Endothelial cell of umbilical vein (primary cell): Measurements from ENCODE around the gene MAPKAPK2. TPM values are rescaled to one million over a fixed set of nuclear protein-coding genes. Genes with fewer than 3 reads are reported as not detected.
"Not testable (repeated sequence)": the region's sequence is repeated elsewhere in the genome, so short reads cannot be mapped to it uniquely, and the experiment has no call there.

Source experiments
- BruUV-seq: library from RNA; stranded (reverse); fragments of 400-500 nt; replicated peaks from 2 replicates; lab custom pipeline; 2021; lab: Mats Ljungman, UMichigan
- CTCF ChIA-PET: fragments of 300-600, 350-600 bp; sonication (Branson Sonifier 250); formaldehyde crosslinking; loops from one replicate; lab custom pipeline; 2021; ENCODE audit warnings: antibody characterized with exemption, inconsistent platforms; lab: Charles Lee
- POLR2A ChIA-PET: fragments of 300-600, 350-600 bp; sonication (Branson Sonifier 250); formaldehyde crosslinking; loops from one replicate; lab custom pipeline; 2021; ENCODE audit warnings: antibody characterized with exemption, inconsistent platforms; lab: Charles Lee
- DNase-seq: peaks from one replicate; pipeline ENCODE4 v3.0.0-alpha.2; 2011; ENCODE audit warnings: low read depth, low spot score
- FAIRE-seq: peaks from 2 replicates; lab custom pipeline; 2011; peaks lifted over from hg19 to GRCh38; lab: Jason Lieb, UNC
- H2AFZ ChIP-seq: 2 replicates; pipeline ENCODE4 v1.6.0; 2012; ENCODE audit warnings: low read depth, low read length, control low read depth, inconsistent platforms
- H3K27ac ChIP-seq: 2 replicates; pipeline ENCODE4 v1.5.1; 2011; ENCODE audit warnings: low read depth, mild to moderate bottlenecking, control low read depth, low read length, moderate library complexity; ENCODE audit not compliant: insufficient read depth
- H3K27me3 ChIP-seq, 2 experiments: 2 replicates each; pipeline versions ENCODE4 v1.6.0 to v1.6.1; 2011; ENCODE audit warnings: low read length in 2 of 2, mixed read lengths in 1 of 2; ENCODE audit not compliant: control insufficient read depth in 2 of 2, insufficient read depth in 2 of 2
- H3K36me3 ChIP-seq, 2 experiments: 2 replicates in 1 of 2; 3 replicates in 1 of 2; pipeline ENCODE4 v1.5.1; 2011; ENCODE audit warnings: low read length in 2 of 2, mild to moderate bottlenecking in 1 of 2, moderate library complexity in 1 of 2; ENCODE audit not compliant: control insufficient read depth in 2 of 2, insufficient read depth in 2 of 2; ENCODE audit errors: extremely low read depth in 1 of 2
- H3K4me1 ChIP-seq: 3 replicates; pipeline ENCODE4 v1.5.1; 2011; ENCODE audit warnings: mild to moderate bottlenecking, low read length; ENCODE audit not compliant: control insufficient read depth, insufficient read depth; ENCODE audit errors: extremely low read depth
- H3K4me2 ChIP-seq: 2 replicates; pipeline ENCODE4 v1.6.1; 2011; ENCODE audit warnings: low read length, control low read depth, mixed read lengths; ENCODE audit not compliant: insufficient read depth
- H3K4me3 ChIP-seq, 3 experiments: fragments of 200-600 bp in 1 of 3; sonication (generic), shearing (Covaris generic) in 1 of 3; replicated peaks in 1 of 3; 2 replicates each; pipeline ENCODE4 v1.5.1; 2011 to 2016; ENCODE audit warnings: control low read depth in 3 of 3, low read length in 3 of 3, mild to moderate bottlenecking in 2 of 3, inconsistent platforms in 1 of 3, low read depth in 1 of 3, moderate library complexity in 1 of 3; ENCODE audit not compliant: insufficient read depth in 1 of 3
- H3K79me2 ChIP-seq: 2 replicates; pipeline ENCODE4 v1.6.0; 2012; ENCODE audit warnings: low read length, inconsistent platforms; ENCODE audit not compliant: control insufficient read depth, insufficient read depth
- H3K9ac ChIP-seq: replicated peaks from 2 replicates; pipeline ENCODE3; 2011; ENCODE audit warnings: low read length, control low read depth; ENCODE audit not compliant: insufficient read depth; ENCODE audit errors: extremely low read depth
- H3K9me1 ChIP-seq: replicated peaks from 3 replicates; pipeline ENCODE4 v1.6.0; 2011; ENCODE audit warnings: mild to moderate bottlenecking, low read length; ENCODE audit not compliant: control insufficient read depth, insufficient read depth; ENCODE audit errors: extremely low read depth
- H3K9me3 ChIP-seq: replicated peaks from 2 replicates; pipeline ENCODE4 v1.5.1; 2012; ENCODE audit warnings: low read length, inconsistent platforms; ENCODE audit not compliant: control insufficient read depth, insufficient read depth
- H4K20me1 ChIP-seq: replicated peaks from 2 replicates; pipeline ENCODE3; 2011; ENCODE audit warnings: mild to moderate bottlenecking, low read length; ENCODE audit not compliant: control insufficient read depth, insufficient read depth; ENCODE audit errors: extremely low read depth
- EZH2 ChIP-seq: IDR thresholded peaks from 2 replicates; pipeline ENCODE4 v1.6.1; 2012; ENCODE audit warnings: borderline replicate concordance, low read depth, mild to moderate bottlenecking, moderate library complexity, low read length, inconsistent platforms; ENCODE audit not compliant: severe bottlenecking
- FOS ChIP-seq: IDR thresholded peaks from 2 replicates; pipeline ENCODE4 v1.6.1; 2011; ENCODE audit warnings: mild to moderate bottlenecking, low read length, moderate library complexity, borderline replicate concordance; ENCODE audit not compliant: insufficient read depth
- GATA2 ChIP-seq: IDR thresholded peaks from 2 replicates; pipeline ENCODE4 v1.7.0; 2011; ENCODE audit warnings: low read depth, mild to moderate bottlenecking, moderate library complexity, mixed read lengths, low read length; ENCODE audit not compliant: insufficient read length, insufficient read depth
- JUN ChIP-seq: IDR thresholded peaks from 2 replicates; pipeline ENCODE4 v1.6.1; 2011; ENCODE audit warnings: borderline replicate concordance, low read depth; ENCODE audit not compliant: insufficient read length, insufficient read depth
- MYC ChIP-seq: IDR thresholded peaks from one replicate; pipeline ENCODE4 v1.6.1; 2011; ENCODE audit warnings: mild to moderate bottlenecking, low read depth, low read length
- POLR2A ChIP-seq: IDR thresholded peaks from 2 replicates; pipeline ENCODE4 v1.6.1; 2012; ENCODE audit warnings: low read depth, mild to moderate bottlenecking, control low read depth, low read length
- POLR2AphosphoS5 ChIP-seq: IDR thresholded peaks from 2 replicates; pipeline ENCODE4 v1.6.1; 2012; ENCODE audit warnings: low read depth, mild to moderate bottlenecking, control low read depth, low read length, moderate library complexity; ENCODE audit not compliant: insufficient read depth
- dilution Hi-C: fragments of 300-500 bp; cut with MboI; formaldehyde crosslinking; loops from one replicate; pipeline ENCODE4 v1.15.0; 2019; ENCODE audit warnings: low sequenced_read_pairs; ENCODE audit not compliant: extremely low pct_ligation_motif_present
- intact Hi-C: fragments of 100-400 bp; cut with micrococcal nuclease; formaldehyde crosslinking; loops from one replicate; pipeline ENCODE4 v1.10.0; 2022
- polyA plus RNA-seq, 4 experiments: library from polyadenylated mRNA; depleted of rRNA in 3 of 4; stranded (reverse) in 3 of 4; unstranded in 1 of 4; fragments of >200 nt; gene quantifications; 2 replicates each; pipeline versions ENCODE4 v1.2.1 to v1.2.3, GENCODE V29; 2011 to 2012; ENCODE audit warnings: missing spikeins in 1 of 4
- total RNA-seq: library from RNA; stranded (reverse); gene quantifications from 2 replicates; pipeline ENCODE4 v1.2.3, GENCODE V29; 2021
- TF ChIP-seq, protein P1 (sequence below), 2 donors: IDR thresholded peaks; 1 replicate in 1 of 2; 2 replicates in 1 of 2; pipeline ENCODE4 v1.5.1; 2011; ENCODE audit warnings: low read length in 2 of 2, mild to moderate bottlenecking in 2 of 2, moderate library complexity in 2 of 2, control low read depth in 1 of 2, inconsistent platforms in 1 of 2, low read depth in 1 of 2; ENCODE audit not compliant: insufficient read depth in 1 of 2; ENCODE audit errors: extremely low read depth in 1 of 2
- TF ChIP-seq, protein P2 (sequence below): IDR thresholded peaks from 2 replicates; pipeline ENCODE4 v1.6.1; 2011; ENCODE audit not compliant: insufficient read depth, insufficient read length

The MAPKAPK2 gene
- total and polyA plus RNA-seq, 2 donors (not counting 3 experiments of a cell fraction or from before 2014, with no cell fraction given): 52.9 to 69.1 TPM

DNA sequence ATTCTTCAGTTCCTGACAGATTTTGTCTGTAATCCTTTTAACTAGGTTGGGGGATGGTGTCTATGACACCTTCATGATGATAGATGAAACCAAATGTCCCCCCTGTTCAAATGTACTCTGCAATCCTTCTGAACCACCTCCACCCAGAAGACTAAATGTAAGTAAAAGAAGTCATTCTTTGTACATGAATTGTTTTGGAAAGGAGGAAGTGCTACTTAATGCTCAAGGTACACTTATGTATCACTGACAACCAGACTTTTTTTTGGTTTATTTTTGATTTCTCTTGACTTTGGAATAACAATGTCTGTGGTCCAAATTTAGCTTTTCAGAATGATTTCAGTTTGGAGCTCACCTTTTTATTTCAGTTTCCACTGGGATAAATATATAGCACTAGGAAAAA lies 47.1 kb upstream of the MAPKAPK2 start:
- H3K27me3 ChIP-seq: no peaks in the 10 kb centered on the region
- no peaks in the 10 kb centered on the region for H3K36me3 ChIP-seq
- peaks cover 13% of the 10 kb centered on the region for H3K4me1 ChIP-seq
- BruUV-seq: no TSS peak
- TF ChIP-seq POLR2A (no peak), POLR2AphosphoS5 (no peak), MYC (no peak), EZH2 (no peak), FOS (no peak), JUN (no peak), GATA2 (no peak)
- TF ChIP-seq, protein P1, sequence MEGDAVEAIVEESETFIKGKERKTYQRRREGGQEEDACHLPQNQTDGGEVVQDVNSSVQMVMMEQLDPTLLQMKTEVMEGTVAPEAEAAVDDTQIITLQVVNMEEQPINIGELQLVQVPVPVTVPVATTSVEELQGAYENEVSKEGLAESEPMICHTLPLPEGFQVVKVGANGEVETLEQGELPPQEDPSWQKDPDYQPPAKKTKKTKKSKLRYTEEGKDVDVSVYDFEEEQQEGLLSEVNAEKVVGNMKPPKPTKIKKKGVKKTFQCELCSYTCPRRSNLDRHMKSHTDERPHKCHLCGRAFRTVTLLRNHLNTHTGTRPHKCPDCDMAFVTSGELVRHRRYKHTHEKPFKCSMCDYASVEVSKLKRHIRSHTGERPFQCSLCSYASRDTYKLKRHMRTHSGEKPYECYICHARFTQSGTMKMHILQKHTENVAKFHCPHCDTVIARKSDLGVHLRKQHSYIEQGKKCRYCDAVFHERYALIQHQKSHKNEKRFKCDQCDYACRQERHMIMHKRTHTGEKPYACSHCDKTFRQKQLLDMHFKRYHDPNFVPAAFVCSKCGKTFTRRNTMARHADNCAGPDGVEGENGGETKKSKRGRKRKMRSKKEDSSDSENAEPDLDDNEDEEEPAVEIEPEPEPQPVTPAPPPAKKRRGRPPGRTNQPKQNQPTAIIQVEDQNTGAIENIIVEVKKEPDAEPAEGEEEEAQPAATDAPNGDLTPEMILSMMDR (IDR thresholded peaks at IDR 0.05; ENCODE audit: extremely low read depth in 1 of 2, insufficient read depth in 1 of 2, low read depth in 1 of 2, low read length in 2 of 2): no peak
- TF ChIP-seq, protein P2, sequence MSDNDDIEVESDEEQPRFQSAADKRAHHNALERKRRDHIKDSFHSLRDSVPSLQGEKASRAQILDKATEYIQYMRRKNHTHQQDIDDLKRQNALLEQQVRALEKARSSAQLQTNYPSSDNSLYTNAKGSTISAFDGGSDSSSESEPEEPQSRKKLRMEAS: no peak
- ChIA-PET CTCF (interaction anchor here (0.6 to 14.5 kb wide), 4 partner anchors 12 to 164 kb away, joined by 3 to 663 read pairs (median 4); no protein-coding TSS in a partner anchor), POLR2A (no interaction called here)
- no peak overlapping the region for H3K4me3 ChIP-seq
- H3K9me1 ChIP-seq: no peaks in the 10 kb centered on the region
- no peaks in the 10 kb centered on the region for H3K9me3 ChIP-seq
- peaks cover 5% of the 10 kb centered on the region for H3K79me2 ChIP-seq
- FAIRE-seq (no peak), DNase-seq (no peak)
- no peak overlapping the region for H3K4me2 ChIP-seq
- no peak overlapping the region for H3K27ac ChIP-seq
- no peak overlapping the region for H3K9ac ChIP-seq
- no peak overlapping the region for H2AFZ ChIP-seq
- no peaks in the 10 kb centered on the region for H4K20me1 ChIP-seq
- dilution Hi-C loops: no loop called here
- intact Hi-C loops: no loop called here

DNA sequence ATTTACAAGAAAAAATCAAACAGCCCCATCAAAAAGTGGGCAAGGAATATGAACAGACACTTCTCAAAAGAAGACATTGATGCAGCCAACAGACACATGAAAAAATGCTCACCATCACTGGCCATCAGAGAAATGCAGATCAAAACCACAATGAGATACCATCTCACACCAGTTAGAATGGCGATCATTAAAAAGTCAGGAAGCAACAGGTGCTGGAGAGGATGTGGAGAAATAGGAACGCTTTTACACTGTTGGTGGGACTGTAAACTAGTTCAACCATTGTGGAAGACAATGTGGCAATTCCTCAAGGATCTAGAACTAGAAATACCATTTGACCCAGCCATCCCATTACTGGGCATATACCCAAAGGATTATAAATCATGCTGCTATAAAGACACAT lies 42.6 kb upstream of the MAPKAPK2 start:
- H3K9me1 ChIP-seq, H3K9ac ChIP-seq, BruUV-seq, dilution Hi-C loops, H3K27ac ChIP-seq, H2AFZ ChIP-seq, H3K4me1 ChIP-seq, H4K20me1 ChIP-seq, H3K4me3 ChIP-seq, H3K9me3 ChIP-seq, H3K4me2 ChIP-seq, H3K27me3 ChIP-seq, CTCF ChIA-PET, H3K36me3 ChIP-seq, DNase-seq, intact Hi-C loops, POLR2A ChIA-PET, H3K79me2 ChIP-seq, FAIRE-seq: not testable (repeated sequence)
